ENCODE results near the gene ANKRD29.

Gene ANKRD29

GRCh38 chr18:23627970-23628369 lies 34.7 kb downstream of the ANKRD29 start:
- TF ChIP-seq, protein P1, sequence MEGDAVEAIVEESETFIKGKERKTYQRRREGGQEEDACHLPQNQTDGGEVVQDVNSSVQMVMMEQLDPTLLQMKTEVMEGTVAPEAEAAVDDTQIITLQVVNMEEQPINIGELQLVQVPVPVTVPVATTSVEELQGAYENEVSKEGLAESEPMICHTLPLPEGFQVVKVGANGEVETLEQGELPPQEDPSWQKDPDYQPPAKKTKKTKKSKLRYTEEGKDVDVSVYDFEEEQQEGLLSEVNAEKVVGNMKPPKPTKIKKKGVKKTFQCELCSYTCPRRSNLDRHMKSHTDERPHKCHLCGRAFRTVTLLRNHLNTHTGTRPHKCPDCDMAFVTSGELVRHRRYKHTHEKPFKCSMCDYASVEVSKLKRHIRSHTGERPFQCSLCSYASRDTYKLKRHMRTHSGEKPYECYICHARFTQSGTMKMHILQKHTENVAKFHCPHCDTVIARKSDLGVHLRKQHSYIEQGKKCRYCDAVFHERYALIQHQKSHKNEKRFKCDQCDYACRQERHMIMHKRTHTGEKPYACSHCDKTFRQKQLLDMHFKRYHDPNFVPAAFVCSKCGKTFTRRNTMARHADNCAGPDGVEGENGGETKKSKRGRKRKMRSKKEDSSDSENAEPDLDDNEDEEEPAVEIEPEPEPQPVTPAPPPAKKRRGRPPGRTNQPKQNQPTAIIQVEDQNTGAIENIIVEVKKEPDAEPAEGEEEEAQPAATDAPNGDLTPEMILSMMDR (IDR thresholded peaks at IDR 0.05; ENCODE audit: borderline replicate concordance, insufficient read depth, low read depth, low read length) = no peak
- no peak overlapping the region for H3K4me3 ChIP-seq (ENCODE audit: low read depth, low read length)

DNA sequence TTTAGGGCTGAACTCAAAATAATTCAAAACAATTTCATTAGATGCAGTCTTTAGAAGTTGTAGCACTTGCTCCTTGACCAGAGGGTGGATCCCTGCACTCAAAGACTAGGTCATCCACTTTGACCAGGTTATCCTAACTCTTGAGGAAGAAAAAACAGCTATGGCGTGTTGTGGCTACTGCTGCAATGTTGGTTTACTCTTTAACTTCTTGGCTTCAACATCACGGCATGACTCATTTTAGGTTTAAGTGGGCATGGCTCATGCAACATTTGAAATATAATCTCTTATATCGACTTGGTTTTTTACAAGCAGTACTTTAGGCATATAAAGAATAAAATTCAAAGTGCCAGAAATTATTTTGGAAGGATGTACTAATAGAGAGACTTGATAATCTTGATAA lies 35.4 kb downstream of the ANKRD29 start:
- H3K4me3 ChIP-seq (ENCODE audit: low read depth, low read length) = no peak overlapping the region
- TF ChIP-seq, protein P1 (IDR thresholded peaks at IDR 0.05; ENCODE audit: borderline replicate concordance, insufficient read depth, low read depth, low read length) = no peak

- H3K4me3 ChIP-seq (ENCODE audit: low read depth, low read length) = no peak overlapping the region
- TF ChIP-seq, protein P1 (IDR thresholded peaks at IDR 0.05; ENCODE audit: borderline replicate concordance, insufficient read depth, low read depth, low read length) = no peak
These were observed 36.0 kb downstream of the ANKRD29 start for GRCh38 chr18:23626451-23627279.

DNA sequence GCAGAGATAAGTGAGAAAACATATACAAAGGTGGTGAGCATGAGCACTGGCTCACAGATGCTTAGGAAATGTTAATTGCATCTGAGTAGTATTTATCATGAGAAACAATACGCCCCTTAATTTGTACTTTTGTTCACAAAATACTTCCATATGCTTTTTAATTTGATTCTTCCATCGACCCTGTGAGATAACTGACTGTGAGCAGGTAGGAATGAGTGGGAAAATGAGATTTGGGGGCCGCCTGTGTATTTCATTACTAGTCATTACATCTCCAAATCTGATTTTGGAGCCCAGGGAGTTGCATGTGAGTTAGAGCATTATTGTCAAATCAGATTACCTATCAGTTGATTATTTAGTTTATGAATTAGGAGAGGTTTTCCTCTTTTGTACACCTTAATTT lies 39.7 kb downstream of the ANKRD29 start:
- H3K4me3 ChIP-seq (ENCODE audit: low read depth, low read length) = no peak overlapping the region
- TF ChIP-seq, protein P1 (IDR thresholded peaks at IDR 0.05; ENCODE audit: borderline replicate concordance, insufficient read depth, low read depth, low read length) = no peak

DNA sequence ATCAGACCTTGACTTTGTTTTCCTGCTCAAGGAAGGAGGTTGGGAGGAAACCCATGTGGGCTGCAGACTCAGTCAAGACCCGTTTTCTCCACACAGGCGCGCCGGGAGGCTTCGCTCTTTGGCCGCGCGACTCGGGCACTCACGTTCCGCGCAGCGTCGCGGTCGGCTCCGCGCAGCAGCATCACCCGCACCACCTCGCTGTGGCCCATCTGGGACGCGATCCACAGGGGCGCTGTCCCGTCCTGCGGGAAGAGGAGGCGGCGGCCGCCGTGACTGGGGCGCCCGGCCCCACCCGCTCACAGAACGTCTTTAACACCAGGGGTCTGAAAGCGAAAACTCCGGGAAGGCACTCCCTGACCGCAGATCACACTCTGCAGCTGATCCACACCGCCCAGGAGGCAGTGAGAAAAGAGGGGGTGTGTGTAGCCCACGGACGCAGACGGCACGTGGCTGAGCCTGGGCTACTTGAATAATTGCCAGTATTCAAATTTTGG lies 43.3 kb downstream of the ANKRD29 start:
- H3K4me3 ChIP-seq (ENCODE audit: low read depth, low read length) = peak overlapping the region; percentile 48

DNA sequence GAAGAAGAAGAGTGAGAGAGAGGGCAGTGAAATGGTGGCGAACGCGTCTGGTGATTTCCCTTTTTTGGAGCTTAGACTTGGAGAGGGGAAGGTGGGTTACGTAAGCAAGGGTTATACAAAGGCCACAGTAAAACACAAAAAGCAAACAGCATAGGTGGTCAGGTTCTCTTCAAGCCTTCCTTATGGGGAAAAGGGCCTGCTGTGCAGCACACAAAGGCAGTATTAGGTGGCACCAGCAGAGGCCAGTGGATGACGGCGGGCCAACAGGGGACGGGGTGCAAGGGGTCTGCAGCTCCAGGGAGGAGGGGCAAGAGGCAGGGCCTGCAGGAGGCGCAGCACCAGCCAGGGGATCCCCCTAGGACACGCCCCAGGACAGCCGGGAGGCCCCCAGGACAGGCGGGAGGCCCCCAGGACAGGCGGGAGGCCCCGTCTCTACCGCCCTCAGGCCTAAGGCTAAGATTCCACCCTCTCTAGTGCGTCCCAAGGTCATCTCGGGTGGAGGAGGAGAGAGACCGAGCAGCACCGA lies 43.8 kb downstream of the ANKRD29 start:
- TF ChIP-seq, protein P1 (IDR thresholded peaks at IDR 0.05; ENCODE audit: borderline replicate concordance, insufficient read depth, low read depth, low read length) = no peak
- peak overlapping the region; percentile 48 for H3K4me3 ChIP-seq (ENCODE audit: low read depth, low read length)

More for the DNA sequence above, 43.3 kb downstream of the ANKRD29 start:
- TF ChIP-seq, protein P1 (IDR thresholded peaks at IDR 0.05; ENCODE audit: borderline replicate concordance, insufficient read depth, low read depth, low read length) = no peak
